Dendritic cell treated with granulocyte-macrophage colony-stimulating factor and Interleukin-4, amounts not matched to agents 40 ng/mL and 50 ng/mL, for 4 days (primary cell): ENCODE data around the gene PARVA.

Experiments used
- H3K27ac Mint-ChIP-seq: one replicate; pipeline ENCODE4 v1.8.0; 2022; ENCODE audit warnings: mild to moderate bottlenecking, mixed read lengths
- H3K27me3 Mint-ChIP-seq: one replicate; pipeline ENCODE4 v1.8.0; 2022; ENCODE audit warnings: mild to moderate bottlenecking, mixed read lengths
- H3K36me3 Mint-ChIP-seq: one replicate; pipeline ENCODE4 v1.8.0; 2022; ENCODE audit warnings: low read depth, mixed read lengths
- H3K4me1 Mint-ChIP-seq: one replicate; pipeline ENCODE4 v1.8.0; 2022; ENCODE audit warnings: low read depth, mixed read lengths
- H3K4me3 Mint-ChIP-seq: one replicate; pipeline ENCODE4 v1.8.0; 2022; ENCODE audit warnings: mild to moderate bottlenecking, moderate library complexity, mixed read lengths
- H3K9me3 Mint-ChIP-seq: one replicate; pipeline ENCODE4 v1.8.0; 2022; ENCODE audit warnings: mixed read lengths
- intact Hi-C: fragments of 100-400 bp; cut with micrococcal nuclease; formaldehyde crosslinking; loops from one replicate; pipeline ENCODE4 v1.15.0; 2022

PARVA gene

GRCh38 chr11:12543596-12544415 lies 166.4 kb downstream of the PARVA start:
- H3K4me3 Mint-ChIP-seq: no peak overlapping the region
- no peak overlapping the region for H3K27ac Mint-ChIP-seq
- no peaks in the 10 kb centered on the region for H3K36me3 Mint-ChIP-seq
- intact Hi-C loops: no loop called here
- H3K27me3 Mint-ChIP-seq: no peaks in the 10 kb centered on the region
- H3K4me1 Mint-ChIP-seq: no peaks in the 10 kb centered on the region
- no peaks in the 10 kb centered on the region for H3K9me3 Mint-ChIP-seq

GRCh38 chr11:12544986-12545775 lies 167.8 kb downstream of the PARVA start:
- H3K36me3 Mint-ChIP-seq: no peaks in the 10 kb centered on the region
- no peaks in the 10 kb centered on the region for H3K9me3 Mint-ChIP-seq
- no peak overlapping the region for H3K4me3 Mint-ChIP-seq

GRCh38 chr11:12546122-12546521 lies 168.8 kb downstream of the PARVA start:
- no peaks in the 10 kb centered on the region for H3K36me3 Mint-ChIP-seq
- no peaks in the 10 kb centered on the region for H3K4me1 Mint-ChIP-seq
- no peak overlapping the region for H3K27ac Mint-ChIP-seq
- intact Hi-C loops: no loop called here
- H3K4me3 Mint-ChIP-seq: no peak overlapping the region
- no peaks in the 10 kb centered on the region for H3K27me3 Mint-ChIP-seq
- no peaks in the 10 kb centered on the region for H3K9me3 Mint-ChIP-seq

More at GRCh38 chr11:12544986-12545775, 167.8 kb downstream of the PARVA start:
- no peaks in the 10 kb centered on the region for H3K4me1 Mint-ChIP-seq
- intact Hi-C loops: no loop called here
- H3K27me3 Mint-ChIP-seq: no peaks in the 10 kb centered on the region
- H3K27ac Mint-ChIP-seq: no peak overlapping the region

GRCh38 chr11:12546660-12547059 lies 169.3 kb downstream of the PARVA start:
- H3K4me1 Mint-ChIP-seq: no peaks in the 10 kb centered on the region

GRCh38 chr11:12547953-12548650 lies 170.7 kb downstream of the PARVA start:
- Mint-ChIP-seq H3K4me3 (no peak overlapping the region), H3K9me3 (no peaks in the 10 kb centered on the region), H3K36me3 (no peaks in the 10 kb centered on the region), H3K4me1 (no peaks in the 10 kb centered on the region), H3K27me3 (no peaks in the 10 kb centered on the region), H3K27ac (no peak overlapping the region)
- intact Hi-C loops: no loop called here

More at GRCh38 chr11:12546660-12547059, 169.3 kb downstream of the PARVA start:
- intact Hi-C loops: no loop called here
- Mint-ChIP-seq H3K4me3 (no peak overlapping the region), H3K27me3 (no peaks in the 10 kb centered on the region), H3K36me3 (no peaks in the 10 kb centered on the region), H3K9me3 (no peaks in the 10 kb centered on the region), H3K27ac (no peak overlapping the region)

- Mint-ChIP-seq H3K36me3 (no peaks in the 10 kb centered on the region), H3K4me3 (no peak overlapping the region), H3K4me1 (no peaks in the 10 kb centered on the region), H3K27ac (no peak overlapping the region), H3K9me3 (peaks cover 10% of the 10 kb centered on the region), H3K27me3 (no peaks in the 10 kb centered on the region)
- intact Hi-C loops: no loop called here
Measured at GRCh38 chr11:12552692-12553091, 175.3 kb downstream of the PARVA start.

GRCh38 chr11:12554122-12554521 lies 176.8 kb downstream of the PARVA start:
- Mint-ChIP-seq H3K27ac (no peak overlapping the region), H3K4me3 (no peak overlapping the region), H3K27me3 (no peaks in the 10 kb centered on the region), H3K9me3 (peaks cover 10% of the 10 kb centered on the region), H3K4me1 (no peaks in the 10 kb centered on the region), H3K36me3 (no peaks in the 10 kb centered on the region)
- intact Hi-C loops: no loop called here

- H3K4me1 Mint-ChIP-seq: no peaks in the 10 kb centered on the region
- H3K9me3 Mint-ChIP-seq: peaks cover 10% of the 10 kb centered on the region
- intact Hi-C loops: no loop called here
- H3K4me3 Mint-ChIP-seq: no peak overlapping the region
- H3K27ac Mint-ChIP-seq: no peak overlapping the region
- no peaks in the 10 kb centered on the region for H3K27me3 Mint-ChIP-seq
- no peaks in the 10 kb centered on the region for H3K36me3 Mint-ChIP-seq
Measured at GRCh38 chr11:12556155-12556554, 178.8 kb downstream of the PARVA start.

GRCh38 chr11:12556788-12557384 lies 179.5 kb downstream of the PARVA start:
- Mint-ChIP-seq H3K27ac (no peak overlapping the region), H3K9me3 (peaks cover 10% of the 10 kb centered on the region), H3K27me3 (no peaks in the 10 kb centered on the region), H3K4me3 (no peak overlapping the region), H3K4me1 (no peaks in the 10 kb centered on the region), H3K36me3 (no peaks in the 10 kb centered on the region)
- intact Hi-C loops: no loop called here

GRCh38 chr11:12559011-12559410 lies 181.6 kb downstream of the PARVA start:
- Mint-ChIP-seq H3K9me3 (peaks cover 6% of the 10 kb centered on the region), H3K27me3 (no peaks in the 10 kb centered on the region), H3K4me1 (no peaks in the 10 kb centered on the region), H3K36me3 (no peaks in the 10 kb centered on the region), H3K27ac (no peak overlapping the region), H3K4me3 (no peak overlapping the region)
- intact Hi-C loops: no loop called here

- no peaks in the 10 kb centered on the region for H3K9me3 Mint-ChIP-seq
- intact Hi-C loops: no loop called here
- no peak overlapping the region for H3K4me3 Mint-ChIP-seq
- no peaks in the 10 kb centered on the region for H3K4me1 Mint-ChIP-seq
- no peaks in the 10 kb centered on the region for H3K27me3 Mint-ChIP-seq
- no peak overlapping the region for H3K27ac Mint-ChIP-seq
- no peaks in the 10 kb centered on the region for H3K36me3 Mint-ChIP-seq
Measured at GRCh38 chr11:12560362-12560761, 183.0 kb downstream of the PARVA start.

- H3K27me3 Mint-ChIP-seq: no peaks in the 10 kb centered on the region
- no peaks in the 10 kb centered on the region for H3K36me3 Mint-ChIP-seq
- H3K4me3 Mint-ChIP-seq: no peak overlapping the region
- H3K27ac Mint-ChIP-seq: no peak overlapping the region
- H3K4me1 Mint-ChIP-seq: no peaks in the 10 kb centered on the region
- intact Hi-C loops: no loop called here
- H3K9me3 Mint-ChIP-seq: no peaks in the 10 kb centered on the region
Measured at GRCh38 chr11:12560861-12561260, 183.5 kb downstream of the PARVA start.

- no peak overlapping the region for H3K27ac Mint-ChIP-seq
Measured at GRCh38 chr11:12564012-12564411, 186.6 kb downstream of the PARVA start.

GRCh38 chr11:12565406-12565805 lies 188.0 kb downstream of the PARVA start:
- Mint-ChIP-seq H3K4me1 (no peaks in the 10 kb centered on the region), H3K4me3 (no peak overlapping the region), H3K9me3 (no peaks in the 10 kb centered on the region), H3K27ac (no peak overlapping the region), H3K36me3 (no peaks in the 10 kb centered on the region), H3K27me3 (no peaks in the 10 kb centered on the region)
- intact Hi-C loops: no loop called here

More at GRCh38 chr11:12564012-12564411, 186.6 kb downstream of the PARVA start:
- intact Hi-C loops: no loop called here
- no peaks in the 10 kb centered on the region for H3K9me3 Mint-ChIP-seq
- no peaks in the 10 kb centered on the region for H3K4me1 Mint-ChIP-seq
- H3K27me3 Mint-ChIP-seq: no peaks in the 10 kb centered on the region
- H3K36me3 Mint-ChIP-seq: no peaks in the 10 kb centered on the region
- H3K4me3 Mint-ChIP-seq: no peak overlapping the region
